Measurements from ENCODE around the gene SESN2. TPM values are rescaled to one million over a fixed set of nuclear protein-coding genes. Genes with fewer than 3 reads are reported as not detected.
A peak's percentile ranks its signal among the peaks of the same experiment; 100 is the strongest.

The SESN2 gene
- total RNA-seq, 2 experiments from 2014 or later, result 8.8 to 9.6 TPM

- TF ChIP-seq CTCF (IDR thresholded peaks at IDR 0.05), result no peak
- ATAC-seq (ENCODE audit: poor library complexity) (no peak), DNase-seq (peak in 5 of 14 experiments; percentile 12 to 60 (median 48))
- POLR2A ChIA-PET, result interaction anchor here (0.6 to 7.1 kb wide), 18 partner anchors 9 to 399 kb away, joined by 3 to 131 read pairs (median 4); partner anchors contain the start of genes ATP5IF1, DNAJC8, MED18 and RCC1
- H3K27me3 Mint-ChIP-seq, result no peaks in the 10 kb centered on the region
- intact Hi-C loops (cut with DNase I, micrococcal nuclease), result loop anchor here (2.0 to 10.0 kb wide), 9 partner anchors 82 to 933 kb away; partner anchors contain the start of genes PHACTR4 (in 1 of the 2), RCC1 (in 1 of the 2), RNU11 (in 1 of the 2) and SRSF4 (in 1 of the 2)
- peak overlapping the region in 1 of 2 donors; percentile 80 for H3K27ac ChIP-seq (ENCODE audit: low read depth in 1 of 2, low read length in 2 of 2)
- H3K4me1 ChIP-seq (ENCODE audit: insufficient read depth, low read length), result peaks cover 46% of the 10 kb centered on the region
- no peaks in the 10 kb centered on the region for H3K9me3 ChIP-seq (ENCODE audit: control insufficient read depth in 1 of 2, insufficient read depth in 1 of 2, low read length in 2 of 2)
- H3K4me3 Mint-ChIP-seq, result peak overlapping the region; percentile 87
- CTCF ChIA-PET, result interaction anchor here (0.6 to 3.0 kb wide), 19 partner anchors 9 to 354 kb away, joined by 3 to 47 read pairs (median 6); partner anchors contain the start of genes ATP5IF1, MED18, PHACTR4 and SESN2
- no peaks in the 10 kb centered on the region for H3K36me3 Mint-ChIP-seq (ENCODE audit: low read depth)
- no peaks in the 10 kb centered on the region for H3K9me3 Mint-ChIP-seq
- peaks cover 41% of the 10 kb centered on the region for H3K4me1 Mint-ChIP-seq (ENCODE audit: low read depth)
- no peaks in the 10 kb centered on the region for H3K36me3 ChIP-seq (ENCODE audit: insufficient read depth, low read length)
- H3K27me3 ChIP-seq (ENCODE audit: control insufficient read depth in 1 of 2, insufficient read depth in 2 of 2, low read length in 2 of 2), result no peaks in the 10 kb centered on the region
- H3K4me3 ChIP-seq (ENCODE audit: low read length), result peak overlapping the region; percentile 21
- peak overlapping the region; percentile 86 for H3K27ac Mint-ChIP-seq
These were observed 10.1 kb upstream of the SESN2 start for GRCh38 chr1:28249013-28249865.

- CTCF ChIA-PET, result interaction anchor here (1.4 to 3.0 kb wide), 5 partner anchors 8 to 159 kb away, joined by 3 to 47 read pairs (median 10); partner anchors contain the start of genes MED18 and SESN2
- DNase-seq, result no peak
- no peak for TF ChIP-seq CTCF (IDR thresholded peaks at IDR 0.05)
- H3K4me3 ChIP-seq (ENCODE audit: low read length), result no peak overlapping the region
- no peaks in the 10 kb centered on the region for H3K27me3 Mint-ChIP-seq
- H3K4me1 ChIP-seq (ENCODE audit: insufficient read depth, low read length), result peaks cover 39% of the 10 kb centered on the region
- ATAC-seq (ENCODE audit: poor library complexity), result no peak
- no peaks in the 10 kb centered on the region for H3K27me3 ChIP-seq (ENCODE audit: control insufficient read depth in 1 of 2, insufficient read depth in 2 of 2, low read length in 2 of 2)
- peaks cover 35% of the 10 kb centered on the region for H3K4me1 Mint-ChIP-seq (ENCODE audit: low read depth)
- H3K4me3 Mint-ChIP-seq, result no peak overlapping the region
- H3K27ac Mint-ChIP-seq, result no peak overlapping the region
- H3K27ac ChIP-seq (ENCODE audit: low read depth in 1 of 2, low read length in 2 of 2), result no peak overlapping the region
- POLR2A ChIA-PET, result interaction anchor here (0.9 to 5.2 kb wide), 2 partner anchors 9 to 36 kb away, joined by 3 to 92 read pairs; partner anchors contain the start of gene SESN2
- H3K36me3 Mint-ChIP-seq (ENCODE audit: low read depth), result no peaks in the 10 kb centered on the region
- H3K9me3 Mint-ChIP-seq, result no peaks in the 10 kb centered on the region
- H3K9me3 ChIP-seq (ENCODE audit: control insufficient read depth in 1 of 2, insufficient read depth in 1 of 2, low read length in 2 of 2), result no peaks in the 10 kb centered on the region
- intact Hi-C loops (cut with DNase I, micrococcal nuclease), result loop anchor here (2.0 to 10.0 kb wide), 10 partner anchors 81 to 932 kb away; partner anchors contain the start of genes PHACTR4 (in 1 of the 2), RCC1 (in 1 of the 2), RNU11 (in 1 of the 2) and SRSF4 (in 1 of the 2)
- no peaks in the 10 kb centered on the region for H3K36me3 ChIP-seq (ENCODE audit: insufficient read depth, low read length)
These were observed 9.4 kb upstream of the SESN2 start for GRCh38 chr1:28249866-28250295.

DNA sequence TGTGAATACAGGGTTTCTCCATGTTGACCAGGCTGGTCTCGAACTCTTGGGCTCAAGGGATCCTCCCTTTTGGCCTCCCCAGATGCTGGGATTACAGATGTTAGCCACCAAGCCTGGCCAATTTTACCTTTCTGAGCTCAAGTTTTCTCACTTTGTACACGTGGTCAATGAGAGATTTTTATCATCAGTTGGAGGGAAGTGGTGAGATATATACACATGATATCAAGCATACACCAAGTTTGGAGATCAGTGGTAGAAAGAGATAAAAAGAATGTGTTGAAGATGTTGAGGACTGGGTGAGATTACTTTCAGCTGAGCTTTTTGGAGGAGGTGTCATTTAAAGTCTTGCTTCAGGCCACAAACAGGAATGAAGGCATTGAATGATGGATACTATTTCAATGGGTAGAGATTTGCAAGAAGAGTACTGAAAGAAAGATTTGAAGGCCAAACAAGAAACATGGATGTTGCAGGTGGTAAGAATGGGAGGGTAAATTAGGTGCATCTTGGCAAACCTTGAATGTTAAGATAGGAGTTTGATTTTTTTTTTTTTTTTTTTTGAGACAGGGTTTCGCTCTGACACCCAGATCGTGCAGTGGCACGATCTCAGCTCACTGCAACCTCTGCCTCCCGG, 3.0 kb upstream of the SESN2 start:
- H3K4me1 Mint-ChIP-seq (ENCODE audit: low read depth), result peaks cover 44% of the 10 kb centered on the region
- DNase-seq, result peak in 3 of 14 experiments; percentile 66 to 81 (median 75)

More for the DNA sequence above, 3.0 kb upstream of the SESN2 start:
- ChIA-PET CTCF (interaction anchor here (0.5 to 4.2 kb wide), 4 partner anchors 8 to 1088 kb away, joined by 3 to 47 read pairs (median 4); no protein-coding TSS in a partner anchor), POLR2A (interaction anchor here (0.6 to 6.1 kb wide), 12 partner anchors 8 to 480 kb away, joined by 3 to 92 read pairs (median 4); partner anchors contain the start of genes ATP5IF1, MED18 and YTHDF2)
- Histone ChIP-seq H3K4me3 (ENCODE audit: low read length) (no peak overlapping the region), H3K4me1 (ENCODE audit: insufficient read depth, low read length) (peaks cover 59% of the 10 kb centered on the region), H3K36me3 (ENCODE audit: insufficient read depth, low read length) (no peaks in the 10 kb centered on the region), H3K27ac (ENCODE audit: low read depth in 1 of 2, low read length in 2 of 2) (no peak overlapping the region), H3K27me3 (ENCODE audit: control insufficient read depth in 1 of 2, insufficient read depth in 2 of 2, low read length in 2 of 2) (no peaks in the 10 kb centered on the region), H3K9me3 (ENCODE audit: control insufficient read depth in 1 of 2, insufficient read depth in 1 of 2, low read length in 2 of 2) (no peaks in the 10 kb centered on the region)
- Mint-ChIP-seq H3K27me3 (no peaks in the 10 kb centered on the region), H3K4me3 (peak overlapping the region; percentile 67), H3K27ac (peak overlapping the region; percentile 54), H3K36me3 (ENCODE audit: low read depth) (no peaks in the 10 kb centered on the region), H3K9me3 (no peaks in the 10 kb centered on the region)
- intact Hi-C loops (cut with DNase I, micrococcal nuclease), result loop anchor here (1.0 to 10.0 kb wide), 2 partner anchors 8 to 478 kb away; partner anchors contain the start of gene YTHDF2 (in 1 of the 2)
- ATAC-seq (ENCODE audit: poor library complexity), result peak; percentile 17
- no peak for TF ChIP-seq CTCF (IDR thresholded peaks at IDR 0.05)

Data from CD4-positive, alpha-beta T cell (primary cell).